Measurements from ENCODE around the gene RPL37. TPM values are rescaled to one million over a fixed set of nuclear protein-coding genes. Genes with fewer than 3 reads are reported as not detected.
"Not testable (repeated sequence)": the region's sequence is repeated elsewhere in the genome, so short reads cannot be mapped to it uniquely, and the experiment has no call there.

Gene RPL37
- polyA plus RNA-seq, 3 donors from 2014 or later = 415 to 1,331 (median 1,143) TPM

DNA sequence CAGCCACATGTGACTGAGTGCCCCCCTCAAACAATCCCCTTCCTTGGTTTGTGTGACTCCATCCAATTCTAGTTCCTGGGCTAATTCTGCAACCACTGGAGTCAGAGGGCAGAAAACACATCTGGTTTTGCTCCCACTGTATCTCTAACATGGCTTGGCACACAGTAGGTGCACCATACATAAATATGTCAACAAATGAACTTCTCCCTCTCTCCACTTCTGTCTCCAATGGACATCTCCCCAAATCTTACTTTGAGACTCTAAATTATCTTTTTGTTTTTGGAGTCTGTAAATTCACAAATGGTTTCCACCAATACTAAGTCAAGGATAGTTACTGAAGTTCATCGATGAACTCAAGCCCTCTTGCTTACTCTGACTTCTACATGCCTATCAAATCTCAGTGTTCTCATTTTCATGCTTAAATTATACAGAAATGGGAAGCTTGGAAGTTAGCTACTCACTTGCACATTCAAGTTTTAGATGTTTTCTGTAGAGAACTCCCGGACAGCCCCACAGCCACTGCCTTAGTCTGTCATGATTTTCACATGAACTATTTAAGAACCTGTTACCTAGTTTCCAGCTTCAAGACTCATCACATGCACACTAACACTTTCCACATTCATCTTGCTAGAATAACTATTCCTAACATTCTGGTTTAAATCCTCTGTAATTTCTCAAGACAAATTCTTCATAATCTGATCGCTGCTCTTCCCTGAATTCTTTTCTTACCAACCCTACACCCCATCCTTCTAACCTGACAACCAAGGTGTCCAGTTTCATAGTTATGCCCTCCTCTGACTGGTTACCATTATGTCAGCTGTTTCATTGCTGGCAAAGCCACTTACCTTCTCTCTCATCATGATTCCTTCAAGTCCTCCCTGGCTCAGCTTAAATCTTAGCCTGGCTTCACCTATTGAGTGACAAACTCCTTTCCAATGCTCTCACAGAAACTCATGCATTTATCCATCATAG, 6.0 kb downstream of the RPL37 start:
- H3K9me3 Mint-ChIP-seq = no peaks in the 10 kb centered on the region
- no peak overlapping the region for H3K4me3 Mint-ChIP-seq
- H3K4me1 Mint-ChIP-seq = peaks cover 26 to 53% of the 10 kb centered on the region in 2 donors
- H3K27ac Mint-ChIP-seq = peak overlapping the region; percentile 36 to 83 (median 56)
- H3K36me3 Mint-ChIP-seq = peaks cover 18 to 56% (median 32%) of the 10 kb centered on the region in 3 donors
- peaks cover 2 to 3% (median 2%) of the 10 kb centered on the region in 3 donors for H3K27me3 Mint-ChIP-seq (ENCODE audit: low read depth in 3 of 3)
- DNase-seq = no peak

DNA sequence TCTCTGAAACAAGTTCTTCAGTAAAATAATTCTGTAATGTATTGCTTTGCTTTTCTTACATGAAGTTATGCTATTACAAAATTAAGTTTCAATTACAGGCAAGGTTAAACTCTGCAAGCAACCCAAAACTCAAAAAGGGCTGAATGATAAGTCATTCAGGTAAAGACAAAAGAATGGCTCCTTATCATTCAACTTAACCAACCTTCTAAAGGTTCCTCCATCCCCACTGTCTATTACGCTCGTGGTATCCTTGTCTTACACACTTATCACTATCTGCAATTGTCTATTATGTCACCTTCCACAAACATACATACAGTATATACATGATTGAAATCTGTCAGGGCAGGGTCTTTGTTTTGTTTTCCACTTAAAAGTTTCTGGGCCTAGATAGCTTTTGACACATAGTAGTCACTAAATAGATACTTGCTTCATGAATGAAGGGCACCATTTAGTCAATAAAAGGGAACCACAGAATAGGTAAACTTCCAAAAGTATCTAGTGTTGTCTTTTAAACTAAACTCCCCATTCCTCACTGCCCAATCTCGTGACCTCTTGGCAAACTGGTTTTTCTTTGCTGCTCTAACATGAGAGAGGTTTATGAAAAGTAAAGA, 6.9 kb downstream of the RPL37 start:
- Mint-ChIP-seq H3K4me1 (peaks cover 18 to 44% of the 10 kb centered on the region in 2 donors), H3K27ac (peak overlapping the region in 4 of 6 donors; percentile 4 to 54 (median 24)), H3K4me3 (no peak overlapping the region), H3K27me3 (ENCODE audit: low read depth in 3 of 3) (peaks cover 2% of the 10 kb centered on the region in 3 donors), H3K9me3 (no peaks in the 10 kb centered on the region), H3K36me3 (peaks cover 18 to 48% (median 26%) of the 10 kb centered on the region in 3 donors)
- DNase-seq = no peak

DNA sequence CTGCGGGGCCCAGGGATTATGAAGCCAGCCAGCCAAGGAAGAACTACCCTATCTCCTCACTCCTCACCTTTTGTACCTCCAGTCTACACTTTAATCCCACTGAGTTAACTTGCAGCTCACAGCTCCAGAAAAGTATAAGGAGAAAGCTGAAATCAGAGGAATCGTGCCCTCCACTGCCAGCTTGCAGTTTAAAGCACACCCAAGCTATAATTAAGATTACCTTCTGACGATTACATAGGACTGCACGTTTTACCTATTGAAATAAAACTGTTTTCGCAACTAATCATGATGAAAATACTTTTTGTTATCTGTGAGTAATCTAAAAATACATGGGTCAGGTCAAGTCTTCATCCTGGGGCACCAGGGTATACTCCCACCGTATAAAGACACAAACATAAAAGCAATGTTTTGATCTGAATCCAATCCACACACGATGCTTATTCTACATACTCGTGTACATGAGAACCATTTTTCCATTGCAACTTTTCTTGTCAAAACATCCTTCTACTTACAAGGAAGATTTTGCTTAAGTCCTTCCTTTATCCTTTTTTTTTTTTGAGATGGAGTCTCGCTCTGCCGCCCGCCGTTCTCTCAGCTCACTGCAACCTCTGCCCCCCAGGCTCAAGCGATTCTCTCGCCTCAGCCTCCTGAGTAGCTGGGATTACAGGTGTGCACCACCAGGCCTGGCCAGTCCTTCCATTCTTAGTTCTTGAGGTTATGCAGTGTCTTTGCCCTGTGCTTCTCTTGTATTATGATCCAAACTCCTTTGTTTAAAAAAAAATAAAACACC, 7.6 kb downstream of the RPL37 start:
- peaks cover 15 to 41% (median 21%) of the 10 kb centered on the region in 3 donors for H3K36me3 Mint-ChIP-seq

DNA sequence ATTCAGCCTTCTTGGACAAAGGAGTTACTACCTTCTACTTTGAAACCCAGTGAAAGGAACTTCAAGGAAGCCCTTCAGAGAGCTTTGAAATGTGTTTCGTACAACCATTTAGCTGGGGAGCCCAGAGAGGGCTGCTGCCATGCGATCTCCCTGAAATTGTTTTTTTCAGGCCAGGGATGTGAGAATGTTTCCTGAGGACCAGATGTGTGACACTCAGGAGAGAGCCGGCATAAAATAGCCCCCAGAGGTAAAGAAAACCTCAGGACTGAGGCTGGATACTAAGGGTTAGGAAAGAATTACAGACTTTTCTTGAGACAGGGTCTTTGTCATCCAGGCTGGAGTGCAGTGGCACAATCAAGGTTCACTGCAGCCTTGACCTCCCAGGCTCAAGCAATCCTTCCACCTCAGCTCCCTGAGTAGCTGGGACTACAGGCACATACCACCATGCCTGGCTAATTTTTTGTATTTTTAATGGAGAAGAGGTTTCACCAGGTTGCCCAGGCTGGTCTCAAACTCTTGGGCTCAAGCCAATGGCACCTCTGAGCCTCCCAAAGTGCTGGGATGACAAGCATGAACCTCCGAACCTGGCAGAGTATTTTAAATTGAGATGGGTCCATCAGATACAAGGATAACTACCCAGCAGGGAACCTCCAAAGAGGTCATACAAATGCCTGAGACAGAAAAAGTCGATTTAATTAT, 8.4 kb downstream of the RPL37 start:
- Mint-ChIP-seq H3K27me3 (ENCODE audit: low read depth in 3 of 3) (peaks cover under 1 to 2% (median 2%) of the 10 kb centered on the region in 3 donors), H3K36me3 (peaks cover 8 to 34% (median 14%) of the 10 kb centered on the region in 3 donors), H3K27ac (peak overlapping the region in 1 of 6 donors; percentile 37), H3K4me1 (peaks cover 6 to 30% of the 10 kb centered on the region in 2 donors), H3K9me3 (no peaks in the 10 kb centered on the region), H3K4me3 (no peak overlapping the region)
- no peak for DNase-seq

More for the DNA sequence above, 7.6 kb downstream of the RPL37 start:
- Mint-ChIP-seq H3K4me3 (peak overlapping the region in 1 of 5 donors; percentile 31), H3K4me1 (peaks cover 12 to 37% of the 10 kb centered on the region in 2 donors), H3K9me3 (no peaks in the 10 kb centered on the region), H3K27me3 (ENCODE audit: low read depth in 3 of 3) (peaks cover 2% of the 10 kb centered on the region in 3 donors), H3K27ac (peak overlapping the region in 1 of 6 donors; percentile 37)
- DNase-seq = no peak

DNA sequence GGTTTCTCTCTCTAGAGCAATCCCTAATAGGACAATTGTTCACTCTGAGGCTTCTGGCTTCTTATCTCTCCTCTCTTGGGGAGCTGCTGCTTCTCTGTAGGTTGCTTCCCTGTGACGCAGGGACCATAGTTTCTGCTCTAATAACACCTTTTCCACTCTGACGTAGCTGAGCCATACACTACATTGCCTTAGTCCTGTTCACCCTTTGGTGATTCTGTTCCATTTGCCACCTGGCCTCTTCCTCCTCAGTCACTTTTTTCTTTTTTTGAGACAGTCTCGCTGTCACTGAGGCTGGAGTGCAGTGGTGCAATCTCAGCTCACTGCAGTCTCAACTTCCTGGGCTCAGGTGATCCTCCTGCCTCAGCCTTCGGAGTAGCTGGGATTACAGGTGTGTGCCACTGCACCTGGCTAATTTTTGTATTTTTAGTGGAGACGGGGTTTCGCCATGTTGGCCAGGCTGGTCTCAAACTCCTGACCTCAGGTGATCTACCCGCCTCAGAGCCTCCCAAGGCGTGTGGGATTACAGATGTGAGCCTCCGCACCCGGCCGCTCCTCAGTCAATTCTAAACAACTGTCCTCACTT, 9.5 kb downstream of the RPL37 start:
- Mint-ChIP-seq H3K27ac (peak overlapping the region in 4 of 6 donors; percentile 28 to 52 (median 42)), H3K4me1 (peaks cover 6 to 25% of the 10 kb centered on the region in 2 donors), H3K36me3 (peaks cover 8 to 34% (median 14%) of the 10 kb centered on the region in 3 donors)
- H3K9me3 Mint-ChIP-seq; H3K27me3 Mint-ChIP-seq (ENCODE audit: low read depth in 3 of 3); DNase-seq; H3K4me3 Mint-ChIP-seq: not testable (repeated sequence)

DNA sequence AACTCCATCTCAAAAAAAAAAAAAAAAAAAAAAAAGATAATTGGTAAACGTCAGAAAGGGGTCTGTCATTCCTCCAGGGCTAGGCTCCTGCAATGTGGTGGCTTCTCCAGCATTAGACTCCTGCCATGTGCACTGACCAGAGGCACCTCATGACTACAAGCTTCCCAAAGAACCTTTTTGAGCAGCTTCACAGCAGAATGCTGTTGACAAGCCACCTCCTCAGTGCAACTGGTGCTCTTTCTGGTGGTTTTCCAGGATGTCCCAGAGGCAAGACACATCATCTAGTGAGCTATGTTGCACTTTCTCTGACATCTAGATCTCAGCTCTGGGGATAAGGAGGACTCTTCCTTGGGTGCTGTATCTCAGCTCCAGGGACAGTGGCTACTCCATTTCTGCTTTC, 11.6 kb downstream of the RPL37 start:
- Mint-ChIP-seq H3K9me3 (no peaks in the 10 kb centered on the region), H3K4me1 (peaks cover 0 to 10% of the 10 kb centered on the region in 2 donors), H3K27ac (peak overlapping the region in 2 of 6 donors; percentile 23 to 28), H3K27me3 (ENCODE audit: low read depth in 3 of 3) (peaks cover 0 to 2% (median under 1%) of the 10 kb centered on the region in 3 donors), H3K36me3 (peaks cover 4 to 19% (median 8%) of the 10 kb centered on the region in 3 donors), H3K4me3 (no peak overlapping the region)
- no peak for DNase-seq

DNA sequence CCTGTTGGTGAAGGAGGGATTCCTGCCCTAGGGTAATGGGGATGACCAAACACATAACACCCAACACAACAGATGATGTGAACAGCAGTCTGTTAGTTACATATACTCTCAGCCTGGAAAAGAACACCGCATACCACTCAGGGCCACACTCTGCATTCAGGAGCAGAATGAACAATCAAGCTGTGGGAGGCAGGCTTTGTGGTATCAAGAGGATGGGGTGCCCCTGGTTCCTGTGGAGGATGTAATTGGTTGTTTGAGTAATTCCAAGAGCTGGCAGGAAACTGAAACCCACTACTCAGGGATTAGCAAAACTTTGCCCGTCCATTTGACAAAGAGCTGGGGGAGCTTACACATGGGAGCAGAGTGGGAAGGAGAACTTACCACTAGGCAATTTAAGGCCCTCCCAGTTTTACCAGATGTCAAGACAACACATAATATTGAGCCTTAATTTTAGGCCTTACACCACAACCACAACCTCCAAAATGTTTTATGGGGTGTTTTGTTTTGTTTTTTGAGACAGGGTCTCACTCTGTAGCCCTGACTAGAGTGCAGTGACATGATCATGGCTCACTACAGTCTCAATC, 21.2 kb downstream of the RPL37 start:
- Mint-ChIP-seq H3K27me3 (ENCODE audit: low read depth in 3 of 3) (no peaks in the 10 kb centered on the region), H3K27ac (no peak overlapping the region), H3K9me3 (peaks cover 0 to 1% (median 0%) of the 10 kb centered on the region in 6 donors), H3K4me1 (no peaks in the 10 kb centered on the region), H3K36me3 (peaks cover 0 to 10% (median 7%) of the 10 kb centered on the region in 3 donors), H3K4me3 (no peak overlapping the region)
- no peak for DNase-seq

DNA sequence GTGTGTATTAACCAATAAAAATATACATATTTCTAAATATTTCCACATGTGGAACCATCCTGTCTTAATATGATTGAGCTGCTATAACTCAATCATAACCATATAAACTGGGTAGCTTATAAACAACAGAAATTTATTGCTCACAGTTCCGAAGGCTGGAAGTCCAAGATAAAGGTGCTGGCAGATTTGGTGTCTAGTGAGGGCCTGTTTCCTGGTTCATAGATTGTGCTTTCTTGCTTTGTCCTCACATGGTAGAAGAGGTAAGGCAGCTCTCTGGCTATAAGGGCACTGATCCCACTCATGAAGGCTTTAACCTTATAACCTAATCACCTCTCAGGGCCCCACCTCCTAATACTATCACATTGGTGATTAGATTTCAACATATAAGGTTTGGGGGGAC, 22.9 kb downstream of the RPL37 start:
- no peak for DNase-seq
- no peak overlapping the region for H3K27ac Mint-ChIP-seq
- peaks cover 0 to 3% (median 3%) of the 10 kb centered on the region in 3 donors for H3K36me3 Mint-ChIP-seq
- H3K27me3 Mint-ChIP-seq (ENCODE audit: low read depth in 3 of 3) = no peaks in the 10 kb centered on the region
- no peak overlapping the region for H3K4me3 Mint-ChIP-seq
- H3K4me1 Mint-ChIP-seq = peaks cover 0 to 6% of the 10 kb centered on the region in 2 donors
- peaks cover 0 to 1% (median 0%) of the 10 kb centered on the region in 6 donors for H3K9me3 Mint-ChIP-seq

DNA sequence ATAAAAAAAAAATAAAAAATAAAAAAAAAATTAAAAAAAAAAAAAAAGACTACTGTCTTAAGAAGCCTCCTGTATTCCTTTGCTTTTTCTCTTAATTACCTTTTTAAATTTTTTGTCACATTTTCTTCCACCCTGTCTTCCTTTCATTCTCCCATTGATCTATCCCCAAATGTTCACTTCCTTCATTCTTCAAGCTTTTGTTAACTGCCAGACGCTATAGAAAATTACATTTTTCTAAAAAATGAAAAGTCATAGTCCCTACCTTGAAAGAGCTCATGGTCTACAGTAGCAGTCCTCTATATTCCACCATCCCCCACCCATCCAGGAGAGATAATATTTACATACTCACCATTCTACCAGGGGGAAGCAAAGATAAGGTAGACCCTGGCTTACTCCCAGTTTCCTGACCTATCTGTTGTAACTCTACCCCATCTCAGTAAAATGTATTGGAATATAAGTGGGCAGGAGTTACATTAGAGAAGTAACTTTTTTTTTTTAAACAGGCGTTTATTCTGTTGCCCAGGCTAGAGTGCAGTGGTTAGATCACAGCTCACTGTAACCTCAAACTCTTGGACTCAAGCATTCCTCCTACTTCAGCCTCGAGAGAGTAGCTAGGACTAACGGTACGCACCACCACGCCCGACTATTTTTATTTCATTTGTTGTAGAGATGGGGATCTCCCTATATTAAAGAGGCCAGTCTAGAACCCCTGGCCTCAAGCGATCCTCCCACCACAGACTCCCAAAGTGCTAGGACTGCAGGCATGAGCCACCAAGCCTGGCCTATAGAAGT, 33.1 kb downstream of the RPL37 start:
- H3K4me1 Mint-ChIP-seq = peaks cover 9 to 18% of the 10 kb centered on the region in 2 donors
- peak overlapping the region in 2 of 5 donors; percentile 15 to 26 for H3K4me3 Mint-ChIP-seq
- no peaks in the 10 kb centered on the region for H3K36me3 Mint-ChIP-seq
- H3K27ac Mint-ChIP-seq = peak overlapping the region in 1 of 6 donors; percentile 1
- H3K27me3 Mint-ChIP-seq (ENCODE audit: low read depth in 3 of 3) = peaks cover 4 to 16% (median 14%) of the 10 kb centered on the region in 3 donors
- no peak for DNase-seq
- no peaks in the 10 kb centered on the region for H3K9me3 Mint-ChIP-seq

DNA sequence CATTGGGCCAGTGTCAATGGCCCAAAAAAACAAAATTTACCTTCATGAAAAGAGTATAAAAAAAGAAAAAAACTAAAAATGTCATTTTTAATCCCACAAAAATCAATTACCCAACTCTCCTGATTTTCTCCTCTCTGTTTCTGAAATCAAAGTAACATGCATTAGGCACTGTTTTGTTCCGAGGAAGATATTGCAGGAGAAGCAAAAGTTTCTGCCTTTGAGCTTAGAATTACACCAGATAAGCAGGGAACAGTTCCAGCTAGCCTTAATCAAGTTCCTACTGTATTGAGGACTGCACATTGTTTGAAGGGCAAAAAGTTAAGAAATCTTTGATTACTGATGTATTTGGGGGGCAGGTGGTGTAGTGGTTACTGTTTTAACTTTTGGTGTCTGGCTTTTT, 35.8 kb downstream of the RPL37 start:
- Mint-ChIP-seq H3K4me3 (peak overlapping the region; percentile 91 to 95 (median 95)), H3K9me3 (no peaks in the 10 kb centered on the region), H3K4me1 (peaks cover 27 to 44% of the 10 kb centered on the region in 2 donors), H3K27me3 (ENCODE audit: low read depth in 3 of 3) (peaks cover 4 to 18% (median 16%) of the 10 kb centered on the region in 3 donors), H3K36me3 (no peaks in the 10 kb centered on the region), H3K27ac (peak overlapping the region in 5 of 6 donors; percentile 13 to 95 (median 89))
- no peak for DNase-seq

DNA sequence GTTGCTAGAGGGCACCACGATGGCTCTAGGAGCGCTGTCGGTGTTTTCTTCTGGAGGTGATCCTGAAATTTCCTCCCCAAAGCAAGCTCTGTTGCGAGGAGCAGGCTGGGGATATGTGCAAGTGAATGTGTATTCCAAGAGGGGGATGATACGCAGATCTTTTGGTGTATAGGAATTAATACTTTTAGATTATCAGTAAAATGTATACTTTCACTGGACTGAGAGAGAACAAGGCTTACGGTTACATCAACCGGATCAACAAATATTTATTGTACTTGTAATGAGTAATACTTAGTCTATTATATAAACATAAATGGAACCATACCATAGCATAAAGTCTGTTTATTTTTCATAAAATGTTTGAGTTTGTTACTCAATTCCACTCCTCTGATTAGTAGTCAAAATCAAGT, 36.2 kb downstream of the RPL37 start:
- no peak for DNase-seq
- Mint-ChIP-seq H3K9me3 (no peaks in the 10 kb centered on the region), H3K27ac (peak overlapping the region; percentile 88 to 95 (median 90)), H3K4me1 (peaks cover 32 to 48% of the 10 kb centered on the region in 2 donors), H3K4me3 (peak overlapping the region; percentile 91 to 95 (median 95)), H3K27me3 (ENCODE audit: low read depth in 3 of 3) (peaks cover 4 to 18% (median 16%) of the 10 kb centered on the region in 3 donors), H3K36me3 (no peaks in the 10 kb centered on the region)
